ENCODE measurements around the gene TREX2.

DNA sequence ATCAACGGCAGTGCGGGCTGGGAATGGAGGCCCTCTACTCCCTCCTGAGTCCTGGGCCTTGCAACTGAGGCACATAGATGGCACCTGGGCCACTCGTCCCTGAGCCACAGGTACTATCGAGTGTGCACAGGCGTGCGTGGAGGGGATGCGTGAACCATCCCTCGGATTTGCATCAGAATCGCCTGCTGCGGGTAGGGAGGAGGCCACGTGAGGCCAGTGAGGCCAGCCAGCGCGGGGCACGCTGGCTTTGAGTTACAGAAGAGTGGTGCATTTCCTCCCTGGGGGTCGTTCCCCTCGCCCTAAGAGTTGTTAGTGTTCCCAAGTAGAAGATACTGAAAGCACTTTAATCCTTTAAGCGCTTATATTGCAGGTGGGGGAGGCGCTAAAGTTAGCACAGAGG is 24.0 kb downstream of the TREX2 start:
- TF ChIP-seq, protein P1, sequence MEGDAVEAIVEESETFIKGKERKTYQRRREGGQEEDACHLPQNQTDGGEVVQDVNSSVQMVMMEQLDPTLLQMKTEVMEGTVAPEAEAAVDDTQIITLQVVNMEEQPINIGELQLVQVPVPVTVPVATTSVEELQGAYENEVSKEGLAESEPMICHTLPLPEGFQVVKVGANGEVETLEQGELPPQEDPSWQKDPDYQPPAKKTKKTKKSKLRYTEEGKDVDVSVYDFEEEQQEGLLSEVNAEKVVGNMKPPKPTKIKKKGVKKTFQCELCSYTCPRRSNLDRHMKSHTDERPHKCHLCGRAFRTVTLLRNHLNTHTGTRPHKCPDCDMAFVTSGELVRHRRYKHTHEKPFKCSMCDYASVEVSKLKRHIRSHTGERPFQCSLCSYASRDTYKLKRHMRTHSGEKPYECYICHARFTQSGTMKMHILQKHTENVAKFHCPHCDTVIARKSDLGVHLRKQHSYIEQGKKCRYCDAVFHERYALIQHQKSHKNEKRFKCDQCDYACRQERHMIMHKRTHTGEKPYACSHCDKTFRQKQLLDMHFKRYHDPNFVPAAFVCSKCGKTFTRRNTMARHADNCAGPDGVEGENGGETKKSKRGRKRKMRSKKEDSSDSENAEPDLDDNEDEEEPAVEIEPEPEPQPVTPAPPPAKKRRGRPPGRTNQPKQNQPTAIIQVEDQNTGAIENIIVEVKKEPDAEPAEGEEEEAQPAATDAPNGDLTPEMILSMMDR (IDR thresholded peaks at IDR 0.05), result no peak
- TF ChIP-seq EP300 (IDR thresholded peaks at IDR 0.05), result no peak

Measured in esophagus muscularis mucosa (tissue), 3 donors.